ENCODE data around the gene MAPK14. TPM values are rescaled to one million over a fixed set of nuclear protein-coding genes. Genes with fewer than 3 reads are reported as not detected.
A peak's percentile ranks its signal among the peaks of the same experiment; 100 is the strongest.

MAPK14 gene
- total RNA-seq, 4 donors from 2014 or later = 85.2 to 201 (median 124) TPM

GRCh38 chr6:36034441-36034840, 6.8 kb downstream of the MAPK14 start:
- 50 to 53% methylated on average over 3 of the region's 3 CpGs for WGBS, 2 donors
- intact Hi-C loops (cut with DNase I) = no loop called here
- Histone ChIP-seq H3K36me3 (no peaks in the 10 kb centered on the region), H3K27me3 (no peaks in the 10 kb centered on the region), H3K4me3 (replicated peaks in 1 of 3) (no peak overlapping the region), H3K27ac (peak overlapping the region in 1 of 3 donors; percentile 2), H3K9me3 (no peaks in the 10 kb centered on the region), H3K4me1 (peaks cover 73 to 81% of the 10 kb centered on the region in 2 donors)
- no peak for TF ChIP-seq POLR2A (IDR thresholded peaks at IDR 0.05)
- no peak for TF ChIP-seq CTCF (IDR thresholded peaks at IDR 0.05)
- DNase-seq = no peak

DNA sequence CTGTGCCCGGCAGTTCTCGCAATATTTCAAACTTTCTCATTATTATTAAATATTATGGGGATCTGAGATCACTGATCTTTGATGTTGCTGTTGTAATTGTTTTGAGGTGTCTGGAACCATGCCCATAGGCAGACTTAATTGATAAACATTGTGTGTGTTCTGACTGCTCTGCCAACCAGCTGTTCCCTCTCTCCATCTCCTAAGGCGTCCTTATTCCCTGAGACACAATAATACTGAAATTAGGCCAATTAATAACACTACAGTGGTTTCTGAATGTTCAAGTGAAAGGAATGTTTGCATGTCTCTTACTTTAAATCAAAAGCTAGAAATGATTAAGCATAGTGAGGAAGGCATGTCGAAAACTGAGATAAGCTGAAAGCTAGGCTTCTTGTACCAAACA, 7.6 kb downstream of the MAPK14 start:
- TF ChIP-seq POLR2A (IDR thresholded peaks at IDR 0.05) = no peak
- TF ChIP-seq CTCF (IDR thresholded peaks at IDR 0.05) = no peak
- no peak for DNase-seq
- Histone ChIP-seq H3K4me1 (peaks cover 68 to 82% of the 10 kb centered on the region in 2 donors), H3K27ac (no peak overlapping the region), H3K9me3 (no peaks in the 10 kb centered on the region), H3K36me3 (no peaks in the 10 kb centered on the region), H3K4me3 (replicated peaks in 1 of 3) (no peak overlapping the region), H3K27me3 (no peaks in the 10 kb centered on the region)
- 75 to 90% methylated on average over 4 of the region's 4 CpGs for WGBS, 2 donors
- intact Hi-C loops (cut with DNase I) = no loop called here

GRCh38 chr6:36038120-36038876, 10.7 kb downstream of the MAPK14 start:
- intact Hi-C loops (cut with DNase I) = no loop called here
- TF ChIP-seq CTCF (IDR thresholded peaks at IDR 0.05) = no peak
- no peak for TF ChIP-seq POLR2A (IDR thresholded peaks at IDR 0.05)
- no peaks in the 10 kb centered on the region for H3K27me3 ChIP-seq
- peaks cover 57 to 58% of the 10 kb centered on the region in 2 donors for H3K4me1 ChIP-seq
- H3K4me3 ChIP-seq (replicated peaks in 1 of 3) = no peak overlapping the region
- no peaks in the 10 kb centered on the region for H3K9me3 ChIP-seq
- no peak overlapping the region for H3K27ac ChIP-seq
- no peak for DNase-seq
- no peaks in the 10 kb centered on the region for H3K36me3 ChIP-seq
- WGBS, 2 donors = 48 to 50% methylated on average over 4 of the region's 4 CpGs

DNA sequence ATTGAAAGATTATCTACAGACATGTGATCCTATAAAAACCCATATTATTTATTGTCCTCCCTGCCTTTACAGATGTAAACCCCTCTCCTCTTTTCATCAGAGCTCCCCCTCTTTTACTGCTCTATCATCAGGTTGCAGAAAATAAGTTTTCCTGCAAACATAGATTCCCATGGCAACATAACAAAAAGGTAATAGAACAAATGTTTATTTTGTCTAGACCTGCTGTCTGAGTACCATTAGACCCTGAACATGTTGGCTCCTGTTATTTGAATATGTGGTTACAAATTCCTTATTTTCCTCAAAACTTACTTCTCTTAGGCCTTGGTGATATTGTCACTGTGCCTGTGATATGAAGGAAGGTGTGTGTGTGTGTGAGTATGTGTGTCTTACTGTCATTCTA, 11.5 kb downstream of the MAPK14 start:
- Histone ChIP-seq H3K4me3 (replicated peaks in 1 of 3) (no peak overlapping the region), H3K27ac (no peak overlapping the region), H3K36me3 (no peaks in the 10 kb centered on the region), H3K9me3 (no peaks in the 10 kb centered on the region), H3K4me1 (peaks cover 49 to 50% of the 10 kb centered on the region in 2 donors), H3K27me3 (no peaks in the 10 kb centered on the region)
- intact Hi-C loops (cut with DNase I) = no loop called here
- DNase-seq = no peak
- no peak for TF ChIP-seq POLR2A (IDR thresholded peaks at IDR 0.05)
- no peak for TF ChIP-seq CTCF (IDR thresholded peaks at IDR 0.05)

- Histone ChIP-seq H3K27me3 (no peaks in the 10 kb centered on the region), H3K4me3 (replicated peaks in 1 of 3) (no peak overlapping the region)
- intact Hi-C loops (cut with DNase I) = no loop called here
These were observed 13.3 kb downstream of the MAPK14 start for GRCh38 chr6:36040958-36041357.

More at GRCh38 chr6:36040958-36041357, 13.3 kb downstream of the MAPK14 start:
- no peaks in the 10 kb centered on the region for H3K9me3 ChIP-seq
- peaks cover 32 to 38% of the 10 kb centered on the region in 2 donors for H3K4me1 ChIP-seq
- TF ChIP-seq POLR2A (IDR thresholded peaks at IDR 0.05) = no peak
- no peak for TF ChIP-seq CTCF (IDR thresholded peaks at IDR 0.05)
- DNase-seq = no peak
- H3K36me3 ChIP-seq = no peaks in the 10 kb centered on the region
- H3K27ac ChIP-seq = no peak overlapping the region
